ENCODE measurements around the gene SPAAR.

Gene SPAAR

DNA sequence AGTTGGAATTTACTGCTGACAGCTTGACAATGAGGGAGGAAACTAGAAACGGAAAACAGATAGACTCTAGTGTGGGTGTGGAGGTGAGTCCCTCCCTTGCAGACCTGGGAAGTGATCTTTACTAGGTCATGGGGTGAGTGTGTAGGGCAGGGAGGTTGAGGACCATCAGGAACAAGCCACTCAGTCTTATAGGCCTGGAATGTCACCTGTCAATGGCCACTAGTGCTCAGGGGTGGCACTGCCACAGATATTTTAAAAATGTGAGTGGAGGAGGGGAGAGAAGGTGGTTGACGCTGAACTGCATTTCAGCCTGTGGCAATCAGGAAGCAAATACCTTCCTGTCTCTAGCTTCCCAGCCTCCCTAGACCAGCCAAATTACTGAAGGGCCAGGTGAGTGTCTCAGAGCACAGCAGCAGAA lies 39.6 kb downstream of the SPAAR start:
- DNase-seq (ENCODE audit: low read depth): no peak

- DNase-seq (ENCODE audit: low read depth): peak; percentile 83
Measured at GRCh38 chr9:35951736-35952135, 42.4 kb downstream of the SPAAR start.

DNA sequence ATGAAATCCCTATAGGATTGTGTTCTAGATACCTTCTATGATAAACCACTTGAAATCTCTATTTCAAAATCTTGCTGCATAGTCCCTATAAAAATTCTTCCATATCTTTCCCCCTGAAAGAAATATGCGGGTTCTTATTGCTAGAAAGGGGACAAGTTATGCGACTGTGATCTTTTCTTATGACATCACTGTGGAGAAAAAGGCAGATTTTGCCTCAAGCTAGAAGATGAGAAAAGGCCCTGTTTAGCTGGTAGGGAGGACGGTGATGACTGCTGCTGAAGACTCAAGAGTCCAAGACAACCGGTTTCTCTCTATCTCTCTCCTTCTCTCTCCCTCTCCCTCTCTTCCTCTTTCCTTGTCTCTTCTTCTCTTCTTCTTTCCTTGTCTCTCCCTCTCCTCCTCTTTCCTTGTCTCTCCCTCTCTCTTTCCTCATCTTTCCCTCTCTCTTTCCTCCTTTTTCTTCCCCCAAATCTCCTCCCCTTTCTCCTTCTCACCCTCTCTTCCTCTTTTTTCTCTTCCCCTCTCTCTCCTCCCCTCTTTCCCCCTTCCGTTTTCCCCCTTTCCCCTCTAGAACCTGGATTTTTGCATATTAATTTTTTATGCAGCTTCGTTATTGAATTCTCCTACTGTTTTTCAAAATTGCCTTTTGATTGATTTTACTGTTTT lies 43.4 kb downstream of the SPAAR start:
- DNase-seq (ENCODE audit: low read depth): peak; percentile 45

GRCh38 chr9:35954942-35955546 lies 45.8 kb downstream of the SPAAR start:
- peak; percentile 80 for DNase-seq (ENCODE audit: low read depth)

GRCh38 chr9:35956651-35957050 lies 47.4 kb downstream of the SPAAR start:
- DNase-seq (ENCODE audit: low read depth): no peak

GRCh38 chr9:35958104-35958837 lies 49.0 kb downstream of the SPAAR start, which contains the start of gene OR2S2:
Gene OR2S2 (minus strand): TSS chr9:35958154. CDS start chr9:35958098, 56 bp downstream.
- DNase-seq (ENCODE audit: low read depth): no peak

DNA sequence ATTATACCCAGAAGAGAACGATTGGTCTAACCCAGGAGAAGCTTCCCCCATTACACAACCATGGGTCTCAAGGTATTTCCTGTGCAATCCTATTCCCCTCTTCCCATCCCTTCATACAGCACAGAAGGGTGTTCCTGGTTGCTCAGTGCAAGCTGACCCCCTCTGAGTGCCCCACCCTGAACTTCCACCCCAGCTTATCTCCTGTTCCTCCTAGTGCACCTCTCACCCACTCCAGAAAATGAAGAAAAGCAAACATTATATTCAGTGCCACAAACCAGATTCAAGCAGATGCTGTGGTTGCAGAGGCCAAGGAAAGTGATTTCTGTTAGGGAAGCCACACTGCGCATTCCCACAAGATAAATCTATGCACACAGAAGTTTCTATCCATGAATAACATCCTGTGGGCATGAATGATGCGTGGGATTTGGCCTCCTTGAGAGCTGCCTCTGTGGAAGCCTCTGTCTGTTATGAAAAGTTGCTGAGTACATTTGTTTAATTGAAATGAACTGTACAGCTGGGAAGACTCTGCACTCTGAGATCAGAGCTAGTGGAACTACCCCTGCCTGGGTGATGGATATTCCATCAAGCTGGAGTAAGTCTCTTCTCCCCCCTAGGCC lies 50.9 kb downstream of the SPAAR start:
- DNase-seq (ENCODE audit: low read depth): peak; percentile 71
